H1 (cell line): ENCODE results near the gene NDUFA12.

Source experiments
- KDM1A ChIP-seq: fragments of 200-600, 300-600 bp; sonication (generic); IDR thresholded peaks from 2 replicates; pipeline ENCODE4 v1.7.1; 2016; ENCODE audit warnings: mild to moderate bottlenecking, low read length, borderline replicate concordance
- NRF1 ChIP-seq: IDR thresholded peaks from 2 replicates; pipeline ENCODE4 v1.6.1; 2011; ENCODE audit warnings: mild to moderate bottlenecking, low read depth, low read length, improper control_type of control experiment
- PHF8 ChIP-seq: fragments of 200-600 bp; sonication (generic); conservative IDR thresholded peaks from 2 replicates; pipeline ENCODE4 v1.7.1; 2012; ENCODE audit warnings: low read depth, mild to moderate bottlenecking, inconsistent platforms, low read length, moderate library complexity
- POLR2A ChIP-seq, 2 experiments: IDR thresholded peaks; 1 replicate in 1 of 2; 2 replicates in 1 of 2; pipeline ENCODE4 v1.6.1; 2011; ENCODE audit warnings: low read depth in 2 of 2, low read length in 2 of 2, mild to moderate bottlenecking in 2 of 2; ENCODE audit errors: control extremely low read depth in 1 of 2
- RXRA ChIP-seq: IDR thresholded peaks from 2 replicates; pipeline ENCODE4 v1.6.1; 2011; ENCODE audit warnings: low read depth, mild to moderate bottlenecking, low read length, moderate library complexity; ENCODE audit not compliant: insufficient read depth
- TF ChIP-seq, protein P1 (sequence below), 3 experiments: IDR thresholded peaks; 1 replicate in 2 of 3; 2 replicates in 1 of 3; pipeline versions ENCODE4 v1.5.1 to v1.6.1; 2011; ENCODE audit warnings: low read length in 3 of 3, mild to moderate bottlenecking in 3 of 3, inconsistent platforms in 2 of 3, low read depth in 1 of 3, moderate library complexity in 1 of 3; ENCODE audit not compliant: insufficient read depth in 1 of 3; ENCODE audit errors: control extremely low read depth in 1 of 3

DNA sequence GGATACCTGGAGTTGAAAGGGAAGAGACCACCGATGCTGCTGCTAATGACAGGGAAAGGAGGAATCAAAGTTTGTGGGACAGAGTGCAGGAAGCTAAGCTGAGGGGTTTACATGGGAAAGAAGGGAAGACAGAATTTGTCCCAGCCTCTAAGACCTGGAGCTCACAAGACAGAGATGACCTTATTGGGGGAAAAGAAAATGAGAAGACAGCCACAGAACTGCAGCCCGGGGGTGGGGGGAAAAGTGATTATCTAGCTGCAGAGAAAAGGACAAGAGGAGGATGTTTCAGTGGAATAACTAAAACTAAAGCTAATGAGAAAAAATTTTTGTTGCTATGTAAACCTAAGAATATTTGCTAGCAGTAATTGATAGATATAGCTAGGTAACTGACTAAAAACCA is 30.7 kb downstream of the NDUFA12 start:
- TF ChIP-seq POLR2A (IDR thresholded peaks at IDR 0.05; ENCODE audit: control extremely low read depth in 1 of 2, low read depth in 2 of 2, low read length in 2 of 2) (no peak), KDM1A (no peak), PHF8 (no peak), RXRA (no peak), NRF1 (no peak)
- TF ChIP-seq, protein P1, sequence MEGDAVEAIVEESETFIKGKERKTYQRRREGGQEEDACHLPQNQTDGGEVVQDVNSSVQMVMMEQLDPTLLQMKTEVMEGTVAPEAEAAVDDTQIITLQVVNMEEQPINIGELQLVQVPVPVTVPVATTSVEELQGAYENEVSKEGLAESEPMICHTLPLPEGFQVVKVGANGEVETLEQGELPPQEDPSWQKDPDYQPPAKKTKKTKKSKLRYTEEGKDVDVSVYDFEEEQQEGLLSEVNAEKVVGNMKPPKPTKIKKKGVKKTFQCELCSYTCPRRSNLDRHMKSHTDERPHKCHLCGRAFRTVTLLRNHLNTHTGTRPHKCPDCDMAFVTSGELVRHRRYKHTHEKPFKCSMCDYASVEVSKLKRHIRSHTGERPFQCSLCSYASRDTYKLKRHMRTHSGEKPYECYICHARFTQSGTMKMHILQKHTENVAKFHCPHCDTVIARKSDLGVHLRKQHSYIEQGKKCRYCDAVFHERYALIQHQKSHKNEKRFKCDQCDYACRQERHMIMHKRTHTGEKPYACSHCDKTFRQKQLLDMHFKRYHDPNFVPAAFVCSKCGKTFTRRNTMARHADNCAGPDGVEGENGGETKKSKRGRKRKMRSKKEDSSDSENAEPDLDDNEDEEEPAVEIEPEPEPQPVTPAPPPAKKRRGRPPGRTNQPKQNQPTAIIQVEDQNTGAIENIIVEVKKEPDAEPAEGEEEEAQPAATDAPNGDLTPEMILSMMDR (IDR thresholded peaks at IDR 0.05; ENCODE audit: control extremely low read depth in 1 of 3, insufficient read depth in 1 of 3, low read depth in 1 of 3, low read length in 3 of 3): no peak
